GM12878 (cell line): ENCODE measurements around the gene RCAN1.

Experiments used
- BHLHE40 ChIP-seq, 2 experiments: fragments of 450-650 bp in 1 of 2; IDR thresholded peaks; 2 replicates each; pipeline ENCODE4 v1.6.1; 2011 to 2017; ENCODE audit warnings: low read depth in 2 of 2, borderline replicate concordance in 1 of 2, improper control_type of control experiment in 1 of 2, low read length in 1 of 2, mild to moderate bottlenecking in 1 of 2
- CTCF ChIP-seq, 3 experiments: IDR thresholded peaks in 2 of 3; conservative IDR thresholded peaks in 1 of 3; 2 replicates each; pipeline ENCODE4 v1.5.1; 2011; ENCODE audit warnings: low read depth in 3 of 3, low read length in 3 of 3, mild to moderate bottlenecking in 3 of 3, control low read depth in 2 of 3, moderate library complexity in 2 of 3, inconsistent platforms in 1 of 3, mixed read lengths in 1 of 3; ENCODE audit not compliant: control insufficient read depth in 2 of 3, insufficient read depth in 1 of 3; ENCODE audit errors: extremely low read depth in 1 of 3
- PRDM15 ChIP-seq: fragments of 450-650 bp; formaldehyde crosslinking; IDR thresholded peaks from 2 replicates; pipeline ENCODE4 v1.4.0; 2020; ENCODE audit warnings: mild to moderate bottlenecking, moderate library complexity
- USF1 ChIP-seq: IDR thresholded peaks from 2 replicates; pipeline ENCODE4 v1.6.1; 2011; ENCODE audit warnings: borderline replicate concordance, low read depth, mild to moderate bottlenecking, moderate library complexity, mixed read lengths, low read length; ENCODE audit not compliant: insufficient read depth; ENCODE audit errors: extremely low read length

GRCh38 chr21:34640858-34641257, 25.9 kb upstream of the RCAN1 start:
- TF ChIP-seq USF1 = no peak
- TF ChIP-seq CTCF (IDR thresholded peaks at IDR 0.05 in 2 of 3, conservative IDR thresholded peaks at IDR 0.05 in 1 of 3; ENCODE audit: control insufficient read depth in 2 of 3, extremely low read depth in 1 of 3, insufficient read depth in 1 of 3, low read depth in 3 of 3, low read length in 3 of 3) = no peak
- TF ChIP-seq BHLHE40 (IDR thresholded peaks at IDR 0.05; ENCODE audit: borderline replicate concordance in 1 of 2, low read depth in 2 of 2, low read length in 1 of 2) = no peak
- no peak for TF ChIP-seq PRDM15 (CRISPR knock-in tag)
